HG02759 (cell line): Measurements from ENCODE around the gene JHY.

Source experiments
- ATAC-seq: cut with Tn5 transposase; IDR thresholded peaks from one replicate; pipeline ENCODE4 v1.9.1; 2021; ENCODE audit warnings: mild to moderate bottlenecking, moderate library complexity; ENCODE audit not compliant: unreplicated experiment

JHY gene

GRCh38 chr11:123006860-123007542 is 124.4 kb downstream of the JHY start:
- ATAC-seq, result no peak
